Muscle of arm (tissue), 12 donors: ENCODE data around the gene TSEN54. TPM values are rescaled to one million over a fixed set of nuclear protein-coding genes. Genes with fewer than 3 reads are reported as not detected.
A peak's percentile ranks its signal among the peaks of the same experiment; 100 is the strongest.

Experiments used
- DNase-seq: peaks from one replicate; pipeline ENCODE4 v3.0.0-alpha.2; 2013
- polyA plus RNA-seq, 12 donors: library from polyadenylated mRNA; unstranded; fragments of 120-200 nt; gene quantifications; one replicate each; pipeline ENCODE4 v1.2.1, GENCODE V29; 2013; ENCODE audit not compliant: insufficient read length in 12 of 12

The TSEN54 gene
- polyA plus RNA-seq, 12 donors, result 18.0 to 28.5 (median 20.9) TPM; not detected in 1

GRCh38 chr17:75540923-75541503 is 24.7 kb downstream of the TSEN54 start:
- no peak for DNase-seq

GRCh38 chr17:75542229-75542628 is 25.9 kb downstream of the TSEN54 start:
- DNase-seq, result no peak

- no peak for DNase-seq
Observed at GRCh38 chr17:75542728-75543336, 26.5 kb downstream of the TSEN54 start.

GRCh38 chr17:75544250-75544649 is 27.9 kb downstream of the TSEN54 start:
- no peak for DNase-seq

- DNase-seq, result no peak
Observed at GRCh38 chr17:75546181-75546580, 29.9 kb downstream of the TSEN54 start.

- no peak for DNase-seq
Observed at GRCh38 chr17:75547091-75547490, 30.8 kb downstream of the TSEN54 start.

GRCh38 chr17:75548813-75549212 is 32.5 kb downstream of the TSEN54 start:
- no peak for DNase-seq

- DNase-seq, result no peak
Observed at GRCh38 chr17:75549246-75550138, 33.2 kb downstream of the TSEN54 start.

GRCh38 chr17:75550139-75550465 is 33.8 kb downstream of the TSEN54 start:
- DNase-seq, result no peak

GRCh38 chr17:75551266-75551665 is 34.9 kb downstream of the TSEN54 start:
- no peak for DNase-seq

GRCh38 chr17:75552425-75553294 is 36.3 kb downstream of the TSEN54 start:
- peak; percentile 70 for DNase-seq

GRCh38 chr17:75553295-75554110 is 37.2 kb downstream of the TSEN54 start:
- no peak for DNase-seq

GRCh38 chr17:75555679-75556153 is 39.4 kb downstream of the TSEN54 start:
- DNase-seq, result no peak

- peak; percentile 21 for DNase-seq
Observed at GRCh38 chr17:75557075-75557851, 40.9 kb downstream of the TSEN54 start.

- no peak for DNase-seq
Observed at GRCh38 chr17:75557852-75558665, 41.7 kb downstream of the TSEN54 start.

GRCh38 chr17:75558666-75559530 is 42.6 kb downstream of the TSEN54 start:
- DNase-seq, result no peak

GRCh38 chr17:75559958-75560533 is 43.7 kb downstream of the TSEN54 start:
- DNase-seq, result no peak
